Astrocyte of the spinal cord (primary cell): ENCODE results near the gene CDHR2.

Experiments used
- DNase-seq: peaks from one replicate; pipeline ENCODE4 v3.0.0; 2011; ENCODE audit warnings: low read depth, low spot score
- H3K4me3 ChIP-seq: 2 replicates; pipeline ENCODE4 v1.5.1; 2011; ENCODE audit warnings: low read depth, mild to moderate bottlenecking, low read length, moderate library complexity
- in situ Hi-C: cut with HindIII; loops from 2 replicates; pipeline ENCODE4 v1.10.0; 2017; ENCODE audit warnings: low sequenced_read_pairs
- TF ChIP-seq, protein P1 (sequence below): IDR thresholded peaks from 2 replicates; pipeline ENCODE4 v1.5.1; 2012; ENCODE audit warnings: low read depth, mild to moderate bottlenecking, low read length, inconsistent platforms

The CDHR2 gene

DNA sequence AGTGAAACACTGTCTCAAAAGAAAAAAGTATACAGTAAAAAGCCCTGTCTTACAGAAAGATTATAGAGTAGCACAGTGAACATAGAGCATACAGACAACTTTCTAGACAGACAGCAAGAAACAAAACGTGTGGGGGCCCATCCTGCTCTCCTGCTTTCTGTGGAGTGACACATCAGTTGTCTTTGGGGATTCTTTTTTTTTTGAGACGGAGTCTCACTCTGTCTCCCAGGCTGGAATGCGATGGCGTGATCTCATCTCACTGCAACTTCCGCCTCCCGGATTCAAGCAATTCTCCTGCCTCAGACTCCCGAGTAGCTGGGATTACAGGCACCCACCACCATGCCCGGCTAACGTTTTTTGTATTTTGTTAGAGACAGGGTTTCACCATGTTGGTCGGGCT is 14.9 kb downstream of the CDHR2 start:
- no peak for DNase-seq
- in situ Hi-C loops: no loop called here
- TF ChIP-seq, protein P1, sequence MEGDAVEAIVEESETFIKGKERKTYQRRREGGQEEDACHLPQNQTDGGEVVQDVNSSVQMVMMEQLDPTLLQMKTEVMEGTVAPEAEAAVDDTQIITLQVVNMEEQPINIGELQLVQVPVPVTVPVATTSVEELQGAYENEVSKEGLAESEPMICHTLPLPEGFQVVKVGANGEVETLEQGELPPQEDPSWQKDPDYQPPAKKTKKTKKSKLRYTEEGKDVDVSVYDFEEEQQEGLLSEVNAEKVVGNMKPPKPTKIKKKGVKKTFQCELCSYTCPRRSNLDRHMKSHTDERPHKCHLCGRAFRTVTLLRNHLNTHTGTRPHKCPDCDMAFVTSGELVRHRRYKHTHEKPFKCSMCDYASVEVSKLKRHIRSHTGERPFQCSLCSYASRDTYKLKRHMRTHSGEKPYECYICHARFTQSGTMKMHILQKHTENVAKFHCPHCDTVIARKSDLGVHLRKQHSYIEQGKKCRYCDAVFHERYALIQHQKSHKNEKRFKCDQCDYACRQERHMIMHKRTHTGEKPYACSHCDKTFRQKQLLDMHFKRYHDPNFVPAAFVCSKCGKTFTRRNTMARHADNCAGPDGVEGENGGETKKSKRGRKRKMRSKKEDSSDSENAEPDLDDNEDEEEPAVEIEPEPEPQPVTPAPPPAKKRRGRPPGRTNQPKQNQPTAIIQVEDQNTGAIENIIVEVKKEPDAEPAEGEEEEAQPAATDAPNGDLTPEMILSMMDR: no peak
- no peak overlapping the region for H3K4me3 ChIP-seq

DNA sequence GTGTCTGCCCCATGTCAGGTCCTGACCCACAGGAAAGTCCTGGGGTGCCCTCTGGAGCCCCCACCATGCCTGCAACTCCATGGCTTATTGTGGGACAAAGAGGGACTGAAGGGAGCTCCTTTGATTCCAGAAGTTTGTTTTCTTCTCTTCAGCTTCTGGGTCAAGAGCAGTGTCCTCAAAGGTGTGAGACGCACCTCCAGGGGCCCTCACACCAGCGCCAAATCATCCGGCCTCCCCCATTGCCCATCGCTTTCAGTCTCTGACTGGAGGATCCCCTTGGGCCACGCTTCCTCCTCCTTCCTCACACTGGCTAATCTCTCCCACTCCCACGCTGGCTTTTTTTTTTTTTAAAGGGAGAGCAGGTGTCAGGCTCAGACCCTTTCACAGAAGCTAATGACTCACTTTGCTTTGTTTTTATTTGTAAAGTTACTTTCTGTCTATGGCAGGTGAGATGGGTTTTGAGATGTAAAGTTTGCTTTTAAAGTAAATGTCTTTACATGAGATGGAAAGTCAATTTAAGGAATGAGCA is 16.7 kb downstream of the CDHR2 start:
- no peak for DNase-seq
- in situ Hi-C loops: no loop called here

GRCh38 chr5:176568657-176569056 is 19.5 kb downstream of the CDHR2 start:
- TF ChIP-seq, protein P1: no peak
- no peak for DNase-seq
- in situ Hi-C loops: no loop called here
- no peak overlapping the region for H3K4me3 ChIP-seq

More for the DNA sequence above, 16.7 kb downstream of the CDHR2 start:
- TF ChIP-seq, protein P1: no peak
- H3K4me3 ChIP-seq: no peak overlapping the region

- DNase-seq: peak; percentile 22
- TF ChIP-seq, protein P1: peak; percentile 19
- H3K4me3 ChIP-seq: no peak overlapping the region
- in situ Hi-C loops: no loop called here
These were observed 20.9 kb downstream of the CDHR2 start for GRCh38 chr5:176570044-176570443.

DNA sequence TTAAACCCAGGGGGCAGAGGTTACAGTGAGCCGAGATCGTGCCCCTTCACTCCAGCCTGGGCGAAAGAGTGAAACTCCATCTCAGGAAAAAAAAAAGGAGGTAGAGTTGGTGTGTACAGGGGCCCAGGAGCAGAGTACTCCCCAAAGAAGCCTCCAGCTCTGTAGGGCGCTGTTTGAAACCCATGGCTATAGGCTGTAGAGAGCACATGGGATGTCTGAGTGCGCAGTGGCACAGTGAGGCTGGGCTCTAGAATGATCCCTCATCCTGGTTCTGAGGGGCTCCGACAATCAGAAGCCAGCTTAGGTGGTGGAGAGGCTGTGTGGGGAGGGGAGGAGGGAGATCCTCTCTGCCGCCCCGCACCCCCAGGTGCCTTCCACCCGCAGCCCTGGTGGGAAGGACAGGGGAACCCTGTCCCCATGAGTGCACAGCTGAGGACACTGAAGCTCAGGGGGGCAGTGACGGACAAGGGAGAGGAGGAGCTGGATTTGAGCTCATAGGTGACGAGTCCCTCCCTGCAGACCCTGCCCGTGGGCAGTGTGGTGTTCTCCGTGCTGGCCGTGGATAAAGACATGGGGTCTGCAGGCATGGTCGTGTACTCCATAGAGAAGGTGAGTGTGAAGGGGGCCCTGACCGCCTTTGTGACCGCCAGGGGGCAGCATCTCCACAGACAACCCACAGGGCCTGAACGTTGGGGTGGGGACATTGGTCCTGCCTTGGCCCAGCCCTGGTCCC is 24.6 kb downstream of the CDHR2 start:
- in situ Hi-C loops: no loop called here
- TF ChIP-seq, protein P1: peak; percentile 93
- H3K4me3 ChIP-seq: no peak overlapping the region
- DNase-seq: peak; percentile 36

DNA sequence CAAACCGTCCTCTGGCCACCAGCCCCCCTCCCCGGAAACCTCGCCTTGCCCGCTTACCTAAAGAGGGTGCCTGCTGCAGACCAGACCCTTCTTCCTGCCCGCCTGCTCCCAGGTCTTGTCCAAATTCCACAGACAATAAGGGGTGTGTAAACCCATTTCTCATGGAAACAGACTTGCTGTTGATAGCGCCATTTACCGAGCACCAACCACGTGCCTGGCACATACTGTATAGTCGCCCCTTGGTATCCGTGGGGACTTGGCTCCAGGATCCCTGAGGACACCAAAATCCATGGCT is 25.1 kb downstream of the CDHR2 start:
- DNase-seq: no peak
- TF ChIP-seq, protein P1: no peak
- H3K4me3 ChIP-seq: no peak overlapping the region
- in situ Hi-C loops: no loop called here
